Measurements from ENCODE around the gene IMMP2L. TPM values are rescaled to one million over a fixed set of nuclear protein-coding genes. Genes with fewer than 3 reads are reported as not detected.

IMMP2L gene
- total RNA-seq, 1 donor from 2014 or later: 11.2 TPM

GRCh38 chr7:110962374-110962773 is 599.9 kb downstream of the IMMP2L start:
- Mint-ChIP-seq H3K36me3 (ENCODE audit: low read depth, unreplicated experiment) (no peaks in the 10 kb centered on the region), H3K9me3 (ENCODE audit: unreplicated experiment) (no peaks in the 10 kb centered on the region), H3K4me3 (ENCODE audit: unreplicated experiment) (no peak overlapping the region), H3K27me3 (ENCODE audit: unreplicated experiment) (no peaks in the 10 kb centered on the region), H3K27ac (ENCODE audit: unreplicated experiment) (no peak overlapping the region), H3K4me1 (ENCODE audit: unreplicated experiment) (no peaks in the 10 kb centered on the region)
- DNase-seq (ENCODE audit: low spot score): no peak
- no peak for TF ChIP-seq CTCF (IDR thresholded peaks at IDR 0.05; ENCODE audit: unreplicated experiment)

GRCh38 chr7:110960811-110961210 is 601.5 kb downstream of the IMMP2L start:
- Mint-ChIP-seq H3K4me1 (ENCODE audit: unreplicated experiment) (no peaks in the 10 kb centered on the region), H3K36me3 (ENCODE audit: low read depth, unreplicated experiment) (no peaks in the 10 kb centered on the region), H3K4me3 (ENCODE audit: unreplicated experiment) (no peak overlapping the region), H3K27ac (ENCODE audit: unreplicated experiment) (no peak overlapping the region), H3K27me3 (ENCODE audit: unreplicated experiment) (no peaks in the 10 kb centered on the region), H3K9me3 (ENCODE audit: unreplicated experiment) (no peaks in the 10 kb centered on the region)
- no peak for DNase-seq (ENCODE audit: low spot score)
- TF ChIP-seq CTCF (IDR thresholded peaks at IDR 0.05; ENCODE audit: unreplicated experiment): no peak

GRCh38 chr7:110948280-110948679 is 614.0 kb downstream of the IMMP2L start:
- Mint-ChIP-seq H3K4me1 (ENCODE audit: unreplicated experiment) (no peaks in the 10 kb centered on the region), H3K27me3 (ENCODE audit: unreplicated experiment) (peaks cover 2% of the 10 kb centered on the region), H3K36me3 (ENCODE audit: low read depth, unreplicated experiment) (no peaks in the 10 kb centered on the region), H3K27ac (ENCODE audit: unreplicated experiment) (no peak overlapping the region), H3K9me3 (ENCODE audit: unreplicated experiment) (no peaks in the 10 kb centered on the region), H3K4me3 (ENCODE audit: unreplicated experiment) (no peak overlapping the region)
- TF ChIP-seq CTCF (IDR thresholded peaks at IDR 0.05; ENCODE audit: unreplicated experiment): no peak
- DNase-seq (ENCODE audit: low spot score): no peak

GRCh38 chr7:110947408-110947807 is 614.9 kb downstream of the IMMP2L start:
- no peak for DNase-seq (ENCODE audit: low spot score)
- no peak overlapping the region for H3K4me3 Mint-ChIP-seq (ENCODE audit: unreplicated experiment)
- no peak overlapping the region for H3K27ac Mint-ChIP-seq (ENCODE audit: unreplicated experiment)
- no peaks in the 10 kb centered on the region for H3K4me1 Mint-ChIP-seq (ENCODE audit: unreplicated experiment)
- no peaks in the 10 kb centered on the region for H3K36me3 Mint-ChIP-seq (ENCODE audit: low read depth, unreplicated experiment)
- H3K27me3 Mint-ChIP-seq (ENCODE audit: unreplicated experiment): no peaks in the 10 kb centered on the region
- TF ChIP-seq CTCF (IDR thresholded peaks at IDR 0.05; ENCODE audit: unreplicated experiment): no peak
- H3K9me3 Mint-ChIP-seq (ENCODE audit: unreplicated experiment): no peaks in the 10 kb centered on the region

- no peak for DNase-seq (ENCODE audit: low spot score)
These were observed 617.2 kb downstream of the IMMP2L start for GRCh38 chr7:110944966-110945644.

More at GRCh38 chr7:110944966-110945644, 617.2 kb downstream of the IMMP2L start:
- Mint-ChIP-seq H3K4me3 (ENCODE audit: unreplicated experiment) (no peak overlapping the region), H3K4me1 (ENCODE audit: unreplicated experiment) (no peaks in the 10 kb centered on the region), H3K9me3 (ENCODE audit: unreplicated experiment) (no peaks in the 10 kb centered on the region), H3K36me3 (ENCODE audit: low read depth, unreplicated experiment) (no peaks in the 10 kb centered on the region), H3K27ac (ENCODE audit: unreplicated experiment) (no peak overlapping the region), H3K27me3 (ENCODE audit: unreplicated experiment) (no peaks in the 10 kb centered on the region)
- no peak for TF ChIP-seq CTCF (IDR thresholded peaks at IDR 0.05; ENCODE audit: unreplicated experiment)
